K562 (cell line): ENCODE measurements around the gene BPNT1. TPM values are rescaled to one million over a fixed set of nuclear protein-coding genes. Genes with fewer than 3 reads are reported as not detected.
A peak's percentile ranks its signal among the peaks of the same experiment; 100 is the strongest.

Source experiments
- ATF1 ChIP-seq, 2 experiments: fragments of 450-650 bp in 1 of 2; IDR thresholded peaks; 2 replicates each; pipeline ENCODE4 v1.6.1; 2016; ENCODE audit warnings: missing compliant biosample characterization in 1 of 2, missing genetic modification characterization in 1 of 2
- CBX2 ChIP-seq: fragments of 200-600 bp; sonication (generic); IDR thresholded peaks from one replicate; pipeline ENCODE4 v1.6.1; 2012; ENCODE audit warnings: mild to moderate bottlenecking, low read length, inconsistent platforms; ENCODE audit not compliant: insufficient read depth, poor library complexity, severe bottlenecking
- EP400 ChIP-seq: fragments of 450-650 bp; IDR thresholded peaks from 2 replicates; pipeline ENCODE4 v1.6.1; 2017; ENCODE audit warnings: antibody characterized with exemption, mild to moderate bottlenecking, moderate library complexity
- FOXP1 ChIP-seq: sonication (generic); formaldehyde crosslinking; IDR thresholded peaks from 2 replicates; pipeline ENCODE4 v1.8.0; 2022; ENCODE audit warnings: mild to moderate bottlenecking, missing genetic modification reagents
- GATA2 ChIP-seq: sonication (generic); formaldehyde crosslinking; IDR thresholded peaks from 2 replicates; pipeline ENCODE4 v1.4.0; 2020; ENCODE audit warnings: mild to moderate bottlenecking, missing genetic modification reagents
- HCFC1 ChIP-seq: IDR thresholded peaks from 2 replicates; pipeline ENCODE4 v1.6.1; 2012; ENCODE audit warnings: low read depth, low read length, improper control_type of control experiment
- HDAC6 ChIP-seq: IDR thresholded peaks from 2 replicates; pipeline ENCODE4 v1.6.1; 2012; ENCODE audit warnings: low read depth, mild to moderate bottlenecking, control low read depth, inconsistent platforms, low read length, moderate library complexity
- HES1 ChIP-seq: fragments of 450-650 bp; IDR thresholded peaks from 2 replicates; pipeline ENCODE4 v1.6.1; 2016; ENCODE audit warnings: low read depth, mild to moderate bottlenecking, moderate library complexity
- HLTF ChIP-seq: fragments of 450-650 bp; IDR thresholded peaks from 2 replicates; pipeline ENCODE4 v1.6.1; 2016
- HNRNPH1 ChIP-seq: fragments of 200-400 bp; formaldehyde crosslinking; optimal IDR thresholded peaks from 2 replicates; pipeline ENCODE3; 2017; ENCODE audit warnings: low read depth, mild to moderate bottlenecking, low read length, moderate library complexity
- KDM1A ChIP-seq, 2 experiments: fragments of 450-650 bp; IDR thresholded peaks; 2 replicates each; pipeline ENCODE4 v1.6.1; 2016; ENCODE audit warnings: mild to moderate bottlenecking in 2 of 2
- KLF6 ChIP-seq: fragments of 250-450 bp; sonication (Bioruptor Pico); IDR thresholded peaks from 2 replicates; pipeline ENCODE4 v1.4.0; 2020; ENCODE audit warnings: mild to moderate bottlenecking, moderate library complexity, borderline replicate concordance
- L3MBTL2 ChIP-seq: fragments of 450-650 bp; IDR thresholded peaks from 2 replicates; pipeline ENCODE4 v1.6.1; 2016; ENCODE audit warnings: mild to moderate bottlenecking, moderate library complexity
- MTA3 ChIP-seq: fragments of 450-650 bp; formaldehyde crosslinking; IDR thresholded peaks from 2 replicates; pipeline ENCODE4 v1.6.1; 2017; ENCODE audit warnings: mild to moderate bottlenecking, borderline replicate concordance
- MYC ChIP-seq, 2 experiments: fragments of 250-450 bp in 1 of 2; sonication (Bioruptor Pico) in 1 of 2; IDR thresholded peaks; 2 replicates each; pipeline versions ENCODE4 v1.5.1 to v1.6.1; 2012 to 2021; ENCODE audit warnings: low read depth in 2 of 2, borderline replicate concordance in 1 of 2, improper control_type of control experiment in 1 of 2, low read length in 1 of 2, mild to moderate bottlenecking in 1 of 2, moderate library complexity in 1 of 2
- NBN ChIP-seq: fragments of 450-650 bp; IDR thresholded peaks from 2 replicates; pipeline ENCODE4 v1.6.1; 2016; ENCODE audit warnings: low read depth, mild to moderate bottlenecking
- SNAPC5 ChIP-seq: fragments of 250-450 bp; sonication (Bioruptor Pico); IDR thresholded peaks from 2 replicates; pipeline ENCODE4 v1.8.0; 2021; ENCODE audit warnings: moderate library complexity, mild to moderate bottlenecking, inconsistent platforms
- TRIM28 ChIP-seq: fragments of 450-650 bp; IDR thresholded peaks from 2 replicates; pipeline ENCODE4 v1.6.1; 2017
- U2AF1 ChIP-seq: fragments of 200-400 bp; formaldehyde crosslinking; optimal IDR thresholded peaks from 2 replicates; pipeline ENCODE3; 2017; ENCODE audit warnings: mild to moderate bottlenecking, low read depth, low read length, moderate library complexity
- ZBTB17 ChIP-seq: fragments of 450-650 bp; formaldehyde crosslinking; IDR thresholded peaks from 2 replicates; pipeline ENCODE4 v1.4.0; 2020; ENCODE audit warnings: mild to moderate bottlenecking
- ZFP30 ChIP-seq: fragments of 250-450 bp; sonication (Bioruptor Pico); IDR thresholded peaks from 2 replicates; pipeline ENCODE4 v1.8.0; 2022; ENCODE audit warnings: moderate library complexity, mild to moderate bottlenecking, inconsistent platforms, borderline replicate concordance
- ZNF274 ChIP-seq: IDR thresholded peaks from 2 replicates; pipeline ENCODE4 v1.6.1; 2011; ENCODE audit warnings: low read depth, mild to moderate bottlenecking, low read length, moderate library complexity, borderline replicate concordance
- ZNF280A ChIP-seq: fragments of 450-650 bp; IDR thresholded peaks from 2 replicates; pipeline ENCODE4 v1.6.1; 2018; ENCODE audit warnings: mild to moderate bottlenecking, low read depth; ENCODE audit not compliant: partially characterized antibody
- ZNF707 ChIP-seq: fragments of 250-450 bp; sonication (Bioruptor Pico); conservative IDR thresholded peaks from 2 replicates; pipeline ENCODE4 v1.8.0; 2022; ENCODE audit warnings: inconsistent platforms, mild to moderate bottlenecking, moderate library complexity
- polyA plus RNA-seq, 8 experiments: library from polyadenylated mRNA; depleted of rRNA in 4 of 8; stranded (reverse) in 5 of 8; unstranded in 3 of 8; fragments of >200 nt; fragmentation: Nextera tagmentation in 2 of 8; fragmentation: Illumina TruSeq in 1 of 8; extraction: Ambion mirVana in 2 of 8; extraction: Trizol in 1 of 8; gene quantifications; 2 replicates each; pipeline versions ENCODE4 v1.2.1 to v1.2.3, GENCODE V29; 2011 to 2014; ENCODE audit warnings: inconsistent platforms in 1 of 8, missing spikeins in 1 of 8
- total RNA-seq, 7 experiments: library from RNA; depleted of rRNA in 6 of 7; stranded (reverse); fragments of >200 nt in 6 of 7; fragmentation: Illumina TruSeq in 2 of 7; extraction: Trizol in 2 of 7; gene quantifications; 2 replicates each; pipeline versions ENCODE4 v1.2.1 to v1.2.3, GENCODE V29; 2011 to 2021; ENCODE audit warnings: low replicate concordance in 1 of 7
- TF ChIP-seq, protein P1 (sequence below): sonication (generic); formaldehyde crosslinking; IDR thresholded peaks from 2 replicates; pipeline ENCODE4 v1.9.0; 2022; ENCODE audit warnings: mild to moderate bottlenecking, missing genetic modification reagents

BPNT1 gene
- total and polyA plus RNA-seq, 9 of the 15 experiments (the other 6 are each of a cell fraction or from before 2014, with no cell fraction given) = 30.2 to 73.8 (median 40.5) TPM

DNA sequence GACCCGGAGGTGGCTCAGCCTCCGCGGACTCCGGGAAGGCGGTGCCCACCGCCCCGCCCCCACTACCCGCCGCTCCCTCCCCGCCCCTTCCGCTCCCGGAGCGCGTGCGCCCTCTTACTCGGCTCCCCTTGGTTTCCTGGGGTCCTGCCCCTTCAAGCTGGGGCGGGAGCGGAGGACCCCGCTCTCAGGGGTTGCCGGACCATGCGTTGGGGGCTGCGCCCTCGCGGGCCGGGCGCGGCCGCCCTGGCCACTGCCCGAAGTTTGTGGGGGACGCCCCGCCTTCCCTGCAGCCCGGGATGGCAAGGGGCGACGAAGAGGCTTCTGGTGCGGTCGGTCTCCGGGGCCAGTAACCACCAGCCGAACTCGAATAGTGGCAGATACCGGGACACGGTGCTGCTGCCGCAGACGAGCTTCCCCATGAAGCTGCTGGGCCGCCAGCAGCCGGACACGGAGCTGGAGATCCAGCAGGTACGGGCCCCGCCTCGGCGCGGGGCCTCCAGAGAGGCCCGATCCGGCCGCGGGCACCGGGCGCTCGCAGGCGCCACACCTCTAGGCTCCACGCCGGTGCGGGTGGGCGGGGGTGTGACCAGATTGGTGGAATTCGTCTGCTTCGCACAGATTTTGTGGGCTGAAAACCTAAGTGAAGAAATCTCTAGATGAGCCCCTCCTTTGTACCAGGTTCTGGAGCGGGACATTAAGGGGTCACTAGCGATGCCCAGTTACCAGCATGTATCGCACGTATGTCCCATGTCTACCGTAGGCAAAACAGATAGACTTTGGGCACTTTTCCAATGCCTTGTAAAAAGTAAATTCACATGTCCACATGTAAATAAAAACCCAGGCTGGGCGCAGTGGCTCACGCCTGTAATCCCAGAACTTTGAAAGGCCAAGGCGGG, 4.7 kb upstream of the BPNT1 start, which contains the start of gene IARS2 (continued):
- 0 out of 2 replicates have a peak, but pooled peaks have one; percentile 22 for TF ChIP-seq FOXP1
- peak; percentile 12; the same call in 1 of the 2 replicates for TF ChIP-seq NBN
- TF ChIP-seq, protein P1, sequence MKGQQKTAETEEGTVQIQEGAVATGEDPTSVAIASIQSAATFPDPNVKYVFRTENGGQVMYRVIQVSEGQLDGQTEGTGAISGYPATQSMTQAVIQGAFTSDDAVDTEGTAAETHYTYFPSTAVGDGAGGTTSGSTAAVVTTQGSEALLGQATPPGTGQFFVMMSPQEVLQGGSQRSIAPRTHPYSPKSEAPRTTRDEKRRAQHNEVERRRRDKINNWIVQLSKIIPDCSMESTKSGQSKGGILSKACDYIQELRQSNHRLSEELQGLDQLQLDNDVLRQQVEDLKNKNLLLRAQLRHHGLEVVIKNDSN (CRISPR knock-in tag) = no peak
- peak; percentile 76 for TF ChIP-seq U2AF1
- peak; percentile 25 for TF ChIP-seq L3MBTL2
- TF ChIP-seq ZNF274 = no peak; the same call in 1 of the 2 replicates
- TF ChIP-seq KLF6 (CRISPR knock-in tag) = no peak
- no peak for TF ChIP-seq ZNF280A
- no peak for TF ChIP-seq CBX2
- TF ChIP-seq GATA2 = 0 out of 2 replicates have a peak, but pooled peaks have one; percentile 34
- TF ChIP-seq MTA3 = 0 out of 2 replicates have a peak, but pooled peaks have one; percentile 57
- no peak for TF ChIP-seq HLTF
- no peak for TF ChIP-seq ZFP30 (CRISPR knock-in tag)
- TF ChIP-seq SNAPC5 (CRISPR knock-in tag) = no peak
- no peak for TF ChIP-seq HES1
- peak; percentile 20; the same call in 1 of the 2 replicates for TF ChIP-seq HCFC1
- TF ChIP-seq MYC (IDR thresholded peaks at IDR 0.05; ENCODE audit: low read depth, low read length) = peak; percentile 75; the same call in 1 of the 2 replicates
- TF ChIP-seq MYC (CRISPR knock-in tag; IDR thresholded peaks at IDR 0.05; ENCODE audit: borderline replicate concordance, low read depth) = no peak; the same call in 1 of the 2 replicates
- TF ChIP-seq HDAC6 = no peak
- TF ChIP-seq ZNF707 = 0 out of 2 replicates have a peak, but pooled peaks have one; percentile 10
- TF ChIP-seq ZBTB17 (CRISPR knock-in tag) = no peak
- peak; percentile 73; the same call in 1 of the 2 replicates for TF ChIP-seq EP400
- TF ChIP-seq HNRNPH1 = no peak
- 0 out of 2 replicates have a peak, but pooled peaks have one; percentile 24 for TF ChIP-seq ATF1 (CRISPR knock-in tag; IDR thresholded peaks at IDR 0.05)
- TF ChIP-seq ATF1 (tag; IDR thresholded peaks at IDR 0.05) = peak; percentile 33; the same call in 1 of the 2 replicates
- peak; percentile 82 to 84 for TF ChIP-seq KDM1A (IDR thresholded peaks at IDR 0.05)
- TF ChIP-seq TRIM28 = 0 out of 2 replicates have a peak, but pooled peaks have one; percentile 50
